Panc1 (cell line): ENCODE measurements around the gene KLK14.

ENCODE experiments used
- CTCF ChIP-seq: fragments of 450-650 bp; IDR thresholded peaks from 2 replicates; pipeline ENCODE4 v1.5.1; 2017; ENCODE audit warnings: mild to moderate bottlenecking
- POLR2AphosphoS5 ChIP-seq: IDR thresholded peaks from 2 replicates; pipeline ENCODE4 v1.6.1; 2012; ENCODE audit warnings: mild to moderate bottlenecking, low read depth, low read length, moderate library complexity
- REST ChIP-seq, 2 experiments: IDR thresholded peaks; 2 replicates each; pipeline ENCODE4 v1.6.1; 2011 to 2012; ENCODE audit warnings: low read depth in 2 of 2, control low read depth in 1 of 2, low read length in 1 of 2, mild to moderate bottlenecking in 1 of 2, moderate library complexity in 1 of 2; ENCODE audit not compliant: insufficient read depth in 1 of 2
- SIN3A ChIP-seq: IDR thresholded peaks from 2 replicates; pipeline ENCODE4 v1.6.1; 2012; ENCODE audit warnings: low read depth, mild to moderate bottlenecking, low read length, moderate library complexity, borderline replicate concordance; ENCODE audit not compliant: insufficient read depth

DNA sequence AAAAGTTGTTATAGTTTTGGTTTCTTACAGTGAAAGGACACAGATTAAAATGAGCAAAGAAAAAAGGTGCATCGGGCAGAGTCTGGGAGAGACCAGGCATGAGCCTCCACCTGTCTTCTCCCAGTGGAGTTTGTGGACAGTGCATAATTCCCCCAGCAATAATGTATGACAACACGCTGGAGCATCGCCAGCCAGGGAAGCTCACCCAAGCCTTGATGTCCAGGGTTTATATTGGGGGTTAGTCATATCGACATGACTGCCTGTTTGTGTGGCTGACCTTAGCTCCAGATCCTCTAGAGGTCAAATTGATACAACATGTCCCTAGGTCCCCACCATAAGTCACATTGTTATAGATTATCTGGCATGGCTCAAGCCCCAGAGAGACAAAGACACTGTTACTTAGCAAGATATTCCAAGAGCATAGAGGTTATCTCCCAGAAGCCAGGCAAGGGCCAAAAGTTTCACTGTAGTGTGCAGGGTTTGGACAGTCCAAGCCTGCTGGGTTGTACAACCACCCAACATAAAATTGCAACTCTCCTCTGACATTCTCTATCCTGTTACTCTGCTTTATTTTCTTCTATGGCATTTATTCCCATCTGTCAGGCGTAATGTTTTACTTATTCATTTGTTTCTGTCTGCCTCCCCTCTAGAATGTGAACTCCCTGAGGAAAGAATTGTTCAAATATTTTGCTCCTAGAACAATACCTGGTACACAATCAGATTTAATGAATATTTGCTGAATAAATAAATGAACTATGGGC is 12.2 kb downstream of the KLK14 start:
- TF ChIP-seq CTCF (no peak), POLR2AphosphoS5 (no peak), SIN3A (no peak), REST (IDR thresholded peaks at IDR 0.05; ENCODE audit: insufficient read depth in 1 of 2, low read depth in 2 of 2, low read length in 1 of 2) (no peak)
